NCI-H748 treated with DMSO at 0.1 percent for 48 hours (cell line): ENCODE results near the gene BMP2K.

Experiments
- DNase-seq: peaks from one replicate; lab custom pipeline; 2025; lab: John Stamatoyannopoulos, UW

Gene BMP2K

DNA sequence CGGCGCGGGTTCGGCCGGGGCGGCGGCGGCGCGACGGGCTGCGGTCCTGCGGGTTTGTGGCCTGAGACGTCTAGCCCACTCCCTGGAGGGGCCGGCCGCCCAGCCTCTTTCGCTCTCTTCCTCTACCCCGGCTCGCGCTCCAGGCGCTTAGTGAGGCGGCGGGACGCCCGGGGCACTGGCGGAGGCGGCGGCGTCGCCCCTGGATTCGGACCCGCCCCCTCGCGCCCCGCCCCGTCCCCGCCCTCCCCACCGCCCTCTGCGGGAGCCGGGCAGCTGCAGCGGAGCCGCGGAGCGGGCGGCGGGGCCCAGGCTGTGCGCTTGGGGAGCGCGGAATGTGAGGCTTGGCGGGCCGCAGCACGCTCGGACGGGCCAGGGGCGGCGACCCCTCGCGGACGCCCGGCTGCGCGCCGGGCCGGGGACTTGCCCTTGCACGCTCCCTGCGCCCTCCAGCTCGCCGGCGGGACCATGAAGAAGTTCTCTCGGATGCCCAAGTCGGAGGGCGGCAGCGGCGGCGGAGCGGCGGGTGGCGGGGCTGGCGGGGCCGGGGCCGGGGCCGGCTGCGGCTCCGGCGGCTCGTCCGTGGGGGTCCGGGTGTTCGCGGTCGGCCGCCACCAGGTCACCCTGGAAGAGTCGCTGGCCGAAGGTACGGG lies at the start of gene BMP2K:
Gene BMP2K (plus strand): TSS at position 272 of the 650 bp plus-strand sequence. CDS start 194 bp downstream, at position 466.
- no peak for DNase-seq

DNA sequence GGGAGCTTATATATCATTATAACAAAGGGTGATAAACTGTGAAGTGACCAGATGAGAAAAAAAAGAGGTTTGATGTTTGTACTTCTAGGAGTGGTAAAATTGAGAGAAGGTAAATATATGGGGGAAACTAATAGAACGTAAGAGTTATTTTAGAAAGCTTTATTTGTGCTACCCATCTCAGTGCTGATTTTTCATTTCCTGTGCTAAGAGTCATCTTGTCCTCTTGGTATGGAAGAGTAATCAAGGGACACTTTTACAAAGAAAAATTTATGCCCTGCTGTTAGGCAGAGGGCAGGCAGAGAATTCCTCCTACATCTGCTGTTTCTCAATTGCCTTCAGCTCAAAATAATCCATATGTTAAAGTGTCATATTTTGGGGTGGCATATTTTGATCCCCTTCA lies 49.6 kb upstream of the BMP2K start:
- no peak for DNase-seq

DNA sequence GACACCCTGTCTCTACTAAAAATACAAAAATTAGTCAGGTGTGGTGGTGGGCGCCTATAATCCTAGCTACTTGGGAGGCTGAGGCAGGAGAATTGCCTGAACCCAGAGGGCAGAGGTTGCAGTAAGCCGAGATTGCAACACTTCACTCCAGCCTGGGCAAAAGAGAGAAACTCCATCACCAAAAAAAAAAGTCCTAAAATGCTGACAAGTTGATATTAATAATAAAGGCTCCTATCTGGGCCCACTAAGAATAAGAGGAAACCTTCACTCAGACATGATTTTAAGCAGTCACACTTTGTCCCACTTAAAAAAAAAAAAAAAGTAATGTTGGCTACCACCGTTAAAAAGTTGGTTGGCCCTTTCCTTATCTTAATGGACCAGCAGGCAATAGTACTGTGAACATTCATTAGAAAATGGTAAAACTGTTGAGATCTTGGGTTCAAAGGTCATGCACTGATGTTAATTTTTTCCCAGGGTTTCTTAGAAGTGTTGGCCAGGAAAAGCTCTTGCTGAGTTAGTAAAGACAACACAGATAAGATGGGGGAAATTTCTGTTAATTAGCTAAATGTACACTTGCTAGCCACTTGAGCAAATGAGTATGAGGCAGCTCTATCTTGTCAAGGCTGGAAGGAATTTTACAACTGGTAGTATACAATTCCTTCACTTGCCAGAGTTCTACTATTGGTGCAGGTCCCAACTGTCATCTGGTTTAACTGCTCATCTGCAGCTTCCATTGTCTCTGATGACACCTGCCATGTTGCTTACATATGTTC lies 43.6 kb upstream of the BMP2K start:
- DNase-seq = no peak

DNA sequence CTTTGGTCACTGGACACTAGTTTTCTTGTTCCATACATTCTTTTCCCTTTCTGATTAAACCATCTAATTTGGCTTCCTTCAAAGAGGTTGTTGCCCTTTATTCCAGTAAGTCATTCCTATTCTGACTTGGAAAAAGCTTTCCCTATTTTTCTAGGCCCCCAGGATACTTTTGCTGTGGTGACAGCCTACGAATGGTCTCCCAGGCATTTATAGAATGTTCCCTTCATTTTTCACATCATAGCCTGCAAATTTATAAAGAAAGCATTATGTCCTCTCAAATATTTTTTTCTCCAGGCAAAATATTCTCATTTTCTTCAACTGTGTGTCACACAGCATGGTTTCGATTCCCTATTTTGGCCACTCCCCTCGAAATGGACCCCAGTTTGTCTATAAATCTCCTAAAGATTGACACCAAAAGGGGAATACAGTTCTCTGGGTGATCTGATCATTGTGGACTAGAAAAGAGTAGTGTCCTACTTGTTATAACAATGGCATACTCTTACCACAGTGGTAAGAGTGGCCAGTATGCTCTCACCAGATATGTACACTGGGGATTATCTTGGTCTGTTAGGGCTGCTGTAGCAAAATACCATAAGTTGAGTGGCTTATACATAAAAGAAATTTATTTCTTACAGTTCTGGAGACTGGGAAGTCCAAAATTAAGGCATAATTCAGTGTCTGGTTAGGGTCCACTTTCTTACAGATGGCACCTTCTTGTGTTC lies 41.5 kb upstream of the BMP2K start:
- no peak for DNase-seq

DNA sequence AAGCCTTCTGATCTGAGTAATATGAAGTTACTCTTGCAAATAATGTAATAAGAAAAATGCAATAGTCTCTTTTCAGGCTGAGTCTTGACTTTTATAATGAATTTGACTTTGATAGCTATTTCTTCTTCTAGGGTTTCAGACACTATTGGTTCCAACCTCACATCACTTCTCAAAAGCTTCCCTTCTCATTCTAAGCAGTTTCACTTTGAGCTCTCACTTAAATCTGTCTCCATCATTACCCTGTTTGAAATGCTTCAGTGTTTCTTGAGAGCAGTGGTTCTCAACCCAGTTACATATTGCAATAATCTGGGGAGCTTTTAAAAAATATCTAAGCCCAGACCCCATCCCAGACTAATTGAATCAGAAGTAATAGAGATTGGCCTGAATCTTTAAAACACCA lies 40.5 kb upstream of the BMP2K start:
- DNase-seq = no peak

DNA sequence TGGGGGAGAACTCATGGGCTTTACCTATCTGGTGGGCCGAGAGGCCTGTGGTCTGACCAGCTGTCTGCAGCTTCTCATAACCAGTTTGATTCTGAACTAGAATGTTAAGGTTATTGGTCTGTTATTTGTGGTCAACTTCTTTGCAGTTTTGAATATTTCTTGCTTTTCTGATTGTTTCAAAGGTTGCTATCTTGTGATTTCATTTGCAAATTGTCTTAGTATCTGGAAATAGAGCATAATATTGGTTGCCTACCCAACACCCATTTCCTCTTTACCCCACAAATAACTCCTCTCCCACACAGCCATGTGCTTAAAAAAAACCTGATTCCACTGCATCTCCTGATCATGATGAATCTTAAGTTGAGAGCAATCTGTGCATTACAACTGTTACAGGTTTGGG lies 39.1 kb upstream of the BMP2K start:
- no peak for DNase-seq

DNA sequence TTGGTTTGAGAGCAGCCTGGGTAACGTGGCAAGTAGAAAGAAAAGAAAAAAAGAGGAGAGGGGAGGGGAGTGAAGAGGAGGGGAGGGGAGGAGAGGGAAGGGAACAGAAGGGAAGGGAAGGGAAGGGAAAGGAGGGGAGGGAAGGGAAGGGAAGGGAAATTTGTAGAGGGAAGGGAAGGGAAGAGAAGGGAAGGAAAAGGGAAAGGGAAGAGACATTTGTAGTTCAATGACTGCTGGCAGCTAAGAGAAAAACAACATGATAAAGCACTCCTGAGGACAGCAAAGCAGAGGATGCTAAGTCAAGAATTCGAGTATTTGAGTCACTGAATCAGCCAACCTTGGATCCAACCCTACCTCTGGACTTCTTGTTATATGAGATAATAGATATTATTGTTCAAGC lies 38.2 kb upstream of the BMP2K start:
- no peak for DNase-seq

DNA sequence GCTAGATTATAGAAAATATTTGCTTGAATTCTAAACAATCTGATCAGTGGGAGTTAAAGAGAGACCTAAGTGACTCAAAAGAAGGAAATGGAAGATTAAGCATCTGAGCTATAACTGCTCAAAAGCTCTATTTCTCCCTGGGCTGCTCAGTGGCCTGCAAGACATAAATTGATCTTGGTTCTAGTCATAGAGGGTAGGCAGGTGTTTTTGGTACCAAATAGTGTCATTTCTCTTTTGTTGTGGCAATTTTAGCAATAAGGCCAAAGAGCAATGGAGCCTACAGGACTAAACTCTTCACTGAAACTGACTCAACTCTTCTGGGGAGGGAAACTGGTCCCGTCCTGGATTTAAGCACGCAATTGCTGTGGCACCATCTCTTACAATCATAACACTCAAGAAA lies 33.9 kb upstream of the BMP2K start:
- DNase-seq = no peak

DNA sequence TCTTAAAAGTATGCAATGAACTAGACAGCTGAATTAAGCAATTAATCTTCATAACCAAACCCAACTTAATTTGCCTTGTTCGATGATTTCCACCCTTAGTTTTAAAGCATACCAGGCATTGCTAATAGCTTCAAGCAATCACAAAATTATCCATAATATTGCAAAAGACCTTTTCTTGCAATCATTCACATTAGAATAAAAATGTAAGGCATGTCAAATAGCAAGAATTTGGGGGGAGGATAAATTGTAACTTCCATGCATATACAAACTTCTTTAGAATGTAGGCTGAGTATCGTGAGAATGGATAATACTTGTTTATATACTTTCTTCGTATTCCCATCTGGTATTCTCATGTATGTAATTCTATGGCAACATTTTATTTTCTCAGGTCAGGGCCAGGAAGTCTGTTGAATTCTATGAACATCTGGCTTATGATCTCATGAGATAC lies 28.7 kb upstream of the BMP2K start:
- no peak for DNase-seq

DNA sequence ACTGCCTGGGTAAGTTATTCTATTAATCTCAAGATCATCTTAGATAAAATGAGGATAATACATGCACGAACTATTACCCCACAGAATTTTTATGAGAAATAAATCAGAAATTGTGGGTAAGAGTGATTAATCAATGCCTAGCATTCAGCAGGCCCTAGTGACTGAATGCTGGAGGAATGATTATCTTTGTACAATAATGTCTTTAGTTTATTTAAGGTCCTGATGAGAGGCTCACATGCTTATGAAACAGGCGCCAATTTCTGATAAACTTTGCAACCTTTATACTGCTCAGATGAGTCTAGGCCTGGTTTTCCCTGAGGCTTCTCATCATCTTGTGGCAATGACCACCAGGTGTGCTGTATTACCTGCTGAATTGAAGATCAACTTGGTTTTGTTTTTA lies 27.8 kb upstream of the BMP2K start:
- no peak for DNase-seq

DNA sequence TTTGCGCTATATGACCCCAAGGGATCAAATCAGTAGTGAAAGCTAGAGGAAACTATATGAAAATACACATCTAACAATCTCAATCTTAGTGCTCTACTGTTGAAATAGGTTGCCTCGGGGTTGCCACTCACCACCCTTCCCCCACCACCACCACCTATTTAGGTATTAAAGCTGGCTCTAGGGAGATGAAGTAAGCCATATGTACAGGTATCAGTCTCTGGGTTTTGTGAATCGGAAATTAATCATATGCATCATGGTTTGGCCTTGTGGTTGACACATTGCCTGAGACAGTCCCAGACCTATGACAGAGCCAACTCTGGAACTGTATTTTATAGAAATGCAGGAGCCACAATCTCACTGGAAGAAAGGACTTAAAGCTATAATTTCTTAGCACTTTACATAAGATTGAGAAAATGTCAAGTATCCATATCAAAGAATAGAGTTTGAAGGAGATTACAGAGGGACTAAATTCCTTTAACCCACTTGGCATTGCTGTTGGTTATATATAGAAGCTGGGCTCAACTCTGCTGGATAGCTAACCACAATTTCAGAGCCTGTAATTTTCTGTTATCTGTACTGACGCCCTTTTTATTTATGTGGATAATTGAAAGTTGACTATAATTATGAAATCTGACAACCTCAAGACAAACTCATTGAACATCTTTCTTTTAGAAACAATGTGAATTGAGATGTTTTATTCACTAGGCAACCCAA lies 26.7 kb upstream of the BMP2K start:
- DNase-seq = no peak

DNA sequence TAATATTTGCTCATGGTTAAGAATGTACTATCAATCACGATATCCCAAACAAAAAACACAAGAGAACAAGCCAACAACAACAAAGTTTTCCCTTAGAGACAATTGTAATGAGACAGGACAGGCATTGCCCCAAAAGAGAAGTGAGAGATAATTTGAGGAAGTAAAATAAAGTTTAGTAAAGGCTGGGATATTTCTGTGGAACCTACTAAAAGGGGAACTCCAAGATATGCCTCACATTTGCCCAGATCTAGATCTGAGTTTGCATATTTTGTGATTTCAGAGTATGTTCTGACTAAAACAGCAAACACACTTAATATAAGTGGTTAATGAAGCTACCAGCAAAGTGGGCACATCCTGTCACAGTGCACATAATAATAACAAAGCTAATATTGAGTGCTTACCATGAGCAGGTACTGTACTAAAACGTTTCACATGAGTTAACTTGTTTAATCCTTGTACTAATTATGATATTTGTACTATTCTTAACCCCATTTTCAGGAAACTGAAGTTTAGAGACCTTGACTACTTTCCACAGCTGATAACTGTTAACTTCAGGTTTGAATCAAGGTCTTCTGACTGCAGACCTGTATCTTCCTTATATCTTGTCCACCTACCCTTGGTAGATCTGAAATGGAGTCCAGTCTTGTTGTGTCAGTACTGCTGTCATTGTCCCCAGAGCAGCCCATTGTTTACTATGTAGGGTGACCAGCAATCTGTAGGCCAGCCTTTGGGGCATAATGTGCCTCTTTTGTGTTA lies 26.0 kb upstream of the BMP2K start:
- no peak for DNase-seq

DNA sequence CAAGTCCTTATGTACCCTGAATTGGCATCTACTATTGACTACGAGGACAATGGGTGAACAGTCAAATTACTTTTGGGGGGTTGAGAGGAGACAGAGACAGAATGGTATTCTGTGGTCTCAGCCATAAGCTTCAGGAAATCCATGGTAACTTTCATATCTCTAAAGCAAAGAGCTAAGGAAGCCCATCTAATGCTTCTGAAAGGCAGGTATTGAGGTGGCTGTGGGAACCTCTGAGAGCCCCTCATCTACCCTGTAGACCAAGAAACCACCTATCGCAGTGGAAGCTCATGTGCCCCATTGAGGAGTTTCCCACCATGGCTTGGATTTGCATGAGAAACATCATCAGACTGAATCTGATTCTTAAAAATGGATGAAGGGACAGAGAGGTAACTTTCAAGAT lies 23.1 kb upstream of the BMP2K start:
- no peak for DNase-seq

DNA sequence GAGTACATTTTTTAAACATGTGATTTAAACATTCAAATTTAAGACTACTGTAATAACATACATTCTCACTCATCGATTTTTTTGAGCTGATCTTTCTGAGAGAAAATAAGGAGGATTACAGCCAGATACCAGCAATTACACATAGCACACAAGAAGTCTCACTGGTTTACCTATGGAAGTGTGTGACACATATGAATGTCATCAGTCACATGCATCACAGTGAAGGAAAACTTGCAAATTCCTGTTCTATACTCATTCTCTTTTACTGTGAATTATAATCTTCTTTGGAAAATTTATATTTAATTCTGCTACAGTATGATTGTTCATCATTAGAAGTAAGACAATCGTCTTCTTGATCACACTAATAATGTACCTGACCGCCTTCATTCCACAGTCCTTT lies 21.3 kb upstream of the BMP2K start:
- no peak for DNase-seq

DNA sequence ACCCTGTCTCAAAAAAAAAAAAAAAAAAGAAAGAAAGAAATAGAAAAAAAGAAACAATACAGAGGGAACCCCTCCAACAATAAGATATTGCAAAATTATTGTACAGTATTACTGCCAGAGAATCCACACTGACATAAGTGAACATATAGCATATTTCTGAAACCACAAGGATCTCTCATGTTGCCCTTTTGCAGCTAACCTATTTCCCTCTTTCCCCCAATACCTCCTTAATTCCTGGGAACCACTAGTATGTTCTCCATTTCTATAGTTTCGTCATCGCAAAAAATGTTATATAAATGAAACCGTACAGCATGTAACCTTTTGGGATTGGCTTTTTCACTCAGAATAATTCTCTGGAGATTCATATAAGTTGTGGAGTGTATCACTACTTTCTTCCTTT lies 20.0 kb upstream of the BMP2K start:
- no peak for DNase-seq

DNA sequence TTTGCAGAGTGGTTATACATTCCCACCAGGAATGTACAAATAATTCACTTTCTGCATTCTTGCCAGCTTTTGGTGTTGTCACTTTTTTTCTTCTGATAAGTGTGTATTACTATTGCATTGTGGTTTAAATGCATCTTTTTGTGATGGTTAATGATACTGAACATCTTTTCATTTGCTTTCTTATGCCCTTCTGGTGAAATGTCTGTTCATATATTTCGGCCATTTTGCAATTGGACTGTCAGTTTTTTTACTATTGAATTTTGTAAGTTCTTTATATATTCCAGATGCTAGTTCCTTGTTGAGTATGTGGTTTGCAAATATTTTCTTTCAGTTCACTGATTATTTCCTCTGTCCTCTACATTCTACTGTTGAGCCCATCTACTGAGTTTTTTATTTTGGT lies 19.4 kb upstream of the BMP2K start:
- DNase-seq = no peak

DNA sequence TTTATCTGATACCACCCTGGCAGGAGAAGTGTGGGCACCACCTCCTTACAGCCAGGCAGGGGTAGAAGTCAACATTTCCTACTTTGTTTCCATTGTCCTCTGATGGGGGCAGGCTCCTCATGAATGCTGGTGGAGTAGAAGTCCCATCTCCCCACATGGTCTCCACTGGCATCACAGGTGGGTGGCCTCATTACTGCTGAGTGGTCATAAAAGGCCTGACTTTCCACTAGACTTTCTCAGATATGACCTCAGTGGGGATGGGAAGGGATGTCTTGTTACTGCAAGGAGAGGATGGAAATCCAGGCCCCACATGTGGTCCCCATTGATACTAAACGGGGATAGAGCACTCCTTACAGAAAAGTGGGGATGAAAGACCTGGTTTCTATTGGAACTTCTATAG lies 18.6 kb upstream of the BMP2K start:
- DNase-seq = no peak

DNA sequence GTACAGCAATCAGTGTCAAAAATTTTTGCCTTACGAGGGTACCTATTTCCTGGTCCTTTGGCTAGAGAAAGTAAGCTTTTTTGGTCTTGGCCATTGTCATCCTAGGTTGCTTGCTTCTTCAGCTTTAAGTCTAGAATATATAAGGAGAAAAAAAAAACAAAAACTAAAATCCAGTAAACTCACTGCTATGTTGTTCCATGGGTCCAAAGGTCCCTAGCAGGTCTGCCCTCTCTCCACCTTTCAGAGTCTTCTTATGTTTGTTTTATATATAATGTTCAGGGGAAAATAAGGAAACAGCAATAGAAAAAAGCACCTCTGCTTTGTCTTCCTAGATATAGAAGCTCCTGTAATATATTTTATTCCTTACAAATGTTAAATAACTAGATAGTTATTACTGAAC lies 18.1 kb upstream of the BMP2K start:
- no peak for DNase-seq

DNA sequence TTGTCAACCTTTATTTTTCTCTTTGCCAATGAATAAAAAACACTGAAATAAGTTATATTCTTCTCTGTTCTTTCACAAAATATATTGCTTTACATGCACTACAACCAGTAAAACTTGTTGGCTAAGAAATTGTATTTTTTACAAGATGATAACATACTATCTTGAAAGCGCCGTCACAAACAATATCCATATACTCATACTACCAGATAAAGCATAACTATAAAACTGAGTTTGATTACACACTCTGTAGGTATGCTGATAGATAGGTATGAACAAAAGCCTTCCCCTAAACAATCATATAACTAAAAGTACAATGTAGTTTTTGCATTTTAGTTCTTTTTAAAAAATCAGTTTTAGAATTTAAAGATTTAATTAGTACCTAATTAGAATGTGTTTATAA lies 13.6 kb upstream of the BMP2K start:
- DNase-seq = no peak

DNA sequence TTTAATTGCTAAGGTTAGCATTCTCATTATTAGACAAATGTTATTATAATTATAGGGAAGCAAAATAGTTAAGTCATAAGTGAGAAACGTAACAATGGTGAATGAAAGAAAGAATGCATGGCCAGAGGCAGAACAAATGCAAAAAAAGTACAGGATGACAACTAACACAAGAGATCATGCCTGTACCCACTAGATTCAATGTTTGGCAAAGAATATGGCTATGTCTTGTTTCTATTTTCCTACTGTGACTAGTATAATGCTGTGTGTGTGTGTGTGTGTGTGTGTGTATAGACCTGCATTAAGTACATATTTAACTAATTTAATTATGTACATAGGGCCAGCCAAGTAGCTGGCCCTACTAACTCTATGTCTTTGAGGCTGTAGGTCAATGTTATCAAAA lies 12.9 kb upstream of the BMP2K start:
- DNase-seq = no peak

DNA sequence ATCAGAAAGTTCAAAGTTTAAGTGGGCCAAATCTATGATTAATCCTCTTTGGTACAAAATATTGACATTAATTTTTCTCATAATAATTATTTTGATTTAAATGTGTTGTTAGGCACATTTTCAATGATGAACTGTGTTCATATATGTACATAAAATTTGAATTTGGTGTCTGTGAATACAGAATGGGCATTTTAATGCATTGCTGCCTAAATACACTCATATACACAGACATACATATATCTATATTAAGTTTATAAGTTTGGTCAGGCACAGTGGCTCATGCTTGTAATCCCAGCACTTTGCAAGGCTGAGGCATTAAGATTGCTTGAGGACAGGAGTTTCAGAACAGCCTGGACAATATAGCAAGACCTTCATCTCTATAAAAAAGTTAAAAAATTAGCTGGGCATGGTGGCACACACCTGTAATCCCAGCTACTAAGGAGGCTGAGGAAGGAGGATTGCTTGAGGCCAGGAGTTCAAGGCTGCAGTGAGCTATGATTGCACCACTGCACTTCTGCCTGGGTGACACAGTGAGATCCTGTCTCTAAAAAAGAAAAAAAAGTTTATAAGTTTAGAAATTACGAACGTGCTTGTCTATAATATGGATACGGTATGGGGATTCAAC lies 12.3 kb upstream of the BMP2K start:
- DNase-seq = no peak
